Activated CD4-positive, CD25-positive, alpha-beta regulatory T cell (primary cell): ENCODE results near the gene FGD1.
"Not testable (repeated sequence)": the region's sequence is repeated elsewhere in the genome, so short reads cannot be mapped to it uniquely, and the experiment has no call there.

Experiments
- DNase-seq, 4 experiments: peaks; one replicate each; lab custom pipeline; 2025; lab: John Stamatoyannopoulos, UW

The FGD1 gene

GRCh38 chrX:54495814-54496516 lies at the start of gene FGD1:
TSS of gene FGD1 (minus strand) at chrX:54496234. CDS start at chrX:54495432, 802 bp downstream.
- DNase-seq, result peak in 2 of 4 experiments; percentile 1 to 2

- DNase-seq, result not testable (repeated sequence)
Measured at GRCh38 chrX:54542239-54542638, 46.2 kb upstream of the FGD1 start.

- no peak for DNase-seq
Measured at GRCh38 chrX:54540289-54540688, 44.3 kb upstream of the FGD1 start.

GRCh38 chrX:54534271-54534670 lies 38.2 kb upstream of the FGD1 start:
- DNase-seq, result no peak

- no peak for DNase-seq
Measured at GRCh38 chrX:54530357-54530900, 34.4 kb upstream of the FGD1 start.

GRCh38 chrX:54529552-54530356 lies 33.7 kb upstream of the FGD1 start, which contains the start of gene GNL3L:
TSS of gene GNL3L (plus strand) at chrX:54530219. CDS start at chrX:54532567, 2,348 bp downstream.
- peak; percentile 54 to 84 (median 79) for DNase-seq

GRCh38 chrX:54529151-54529550 lies 33.1 kb upstream of the FGD1 start:
- no peak for DNase-seq

- no peak for DNase-seq
Measured at GRCh38 chrX:54509400-54509799, 13.4 kb upstream of the FGD1 start.

- DNase-seq, result no peak
Measured at GRCh38 chrX:54496936-54497335, 902 bp upstream of the FGD1 start.

- no peak for DNase-seq
Measured at GRCh38 chrX:54496517-54496852, 451 bp upstream of the FGD1 start.

GRCh38 chrX:54494989-54495813 lies 833 bp downstream of the FGD1 start:
- DNase-seq, result no peak

GRCh38 chrX:54494166-54494988 lies 1.7 kb downstream of the FGD1 start:
- DNase-seq, result no peak

- DNase-seq, result no peak
Measured at GRCh38 chrX:54492340-54492739, 3.7 kb downstream of the FGD1 start.

GRCh38 chrX:54489819-54490218 lies 6.2 kb downstream of the FGD1 start:
- DNase-seq, result not testable (repeated sequence)

- no peak for DNase-seq
Measured at GRCh38 chrX:54484666-54485065, 11.4 kb downstream of the FGD1 start.

GRCh38 chrX:54483946-54484345 lies 12.1 kb downstream of the FGD1 start:
- no peak for DNase-seq

- no peak for DNase-seq
Measured at GRCh38 chrX:54482839-54483593, 13.0 kb downstream of the FGD1 start.

GRCh38 chrX:54479136-54480111 lies 16.6 kb downstream of the FGD1 start:
- no peak for DNase-seq
